GM19452 (cell line): ENCODE results near the gene LNPEP.
"Not testable (repeated sequence)": the region's sequence is repeated elsewhere in the genome, so short reads cannot be mapped to it uniquely, and the experiment has no call there.

Experiments
- ATAC-seq: cut with Tn5 transposase; IDR thresholded peaks from one replicate; pipeline ENCODE4 v1.9.1; 2021; ENCODE audit not compliant: unreplicated experiment

Gene LNPEP

GRCh38 chr5:97046270-97046982, 110.5 kb downstream of the LNPEP start:
- no peak for ATAC-seq

- ATAC-seq: no peak
Measured at GRCh38 chr5:97047076-97047475, 111.2 kb downstream of the LNPEP start.

DNA sequence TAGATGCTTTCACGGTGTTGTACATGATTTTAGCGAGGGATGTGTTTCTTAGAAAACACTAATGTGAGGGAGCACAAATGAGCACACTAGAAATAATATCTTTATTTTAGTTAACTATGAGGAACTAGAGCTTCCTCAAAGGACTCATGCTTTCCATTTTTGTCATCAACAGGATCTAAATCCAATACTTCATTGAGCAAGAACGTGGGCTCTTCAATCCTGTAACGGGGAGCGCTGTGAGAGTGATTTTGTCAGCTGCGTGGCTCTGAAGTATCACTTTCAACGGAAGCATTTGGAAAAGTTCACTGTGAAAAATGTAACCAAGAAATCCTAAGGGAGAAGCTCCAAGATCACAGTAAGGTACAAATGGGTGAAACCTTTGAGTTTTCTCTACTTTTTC, 113.3 kb downstream of the LNPEP start:
- no peak for ATAC-seq

DNA sequence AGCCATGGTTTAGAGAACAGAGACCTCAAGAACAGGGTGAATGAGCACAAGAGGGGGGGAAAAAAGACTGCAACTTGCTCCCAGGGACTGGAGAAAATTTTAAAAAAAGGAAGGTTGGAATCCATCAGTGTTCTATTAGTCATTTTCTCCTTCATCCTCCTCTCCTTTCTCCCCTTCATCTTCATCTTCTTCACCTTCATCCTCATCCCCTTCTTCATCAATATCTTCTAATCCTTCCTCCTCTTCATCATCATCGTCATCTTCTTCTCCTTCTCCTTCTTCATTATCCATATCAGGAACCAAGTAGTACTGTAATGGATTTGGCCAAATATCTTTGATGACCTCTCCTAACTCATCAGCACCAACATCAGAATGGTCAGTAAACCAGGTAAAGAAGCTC, 120.4 kb downstream of the LNPEP start:
- ATAC-seq: no peak

GRCh38 chr5:97062046-97062445, 126.2 kb downstream of the LNPEP start:
- ATAC-seq: no peak

DNA sequence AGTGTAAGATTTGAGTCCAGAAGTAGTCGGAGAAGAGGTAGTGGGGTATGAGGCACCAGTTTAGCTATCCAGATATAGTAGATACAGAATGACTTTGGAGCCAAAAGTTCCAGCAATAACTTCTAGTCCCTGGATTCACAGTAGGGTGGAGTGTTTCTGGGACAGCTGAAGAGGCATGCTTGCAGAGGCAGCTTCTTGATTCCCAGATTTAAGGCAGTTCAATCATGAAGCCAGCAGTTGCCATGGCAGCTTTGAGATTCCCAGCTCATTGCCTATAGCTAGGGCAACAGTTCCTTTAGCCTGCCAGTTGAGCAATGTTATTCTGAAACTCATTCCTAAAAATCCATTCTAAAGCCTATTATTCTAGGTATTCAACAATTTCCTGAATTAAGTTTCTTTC, 127.4 kb downstream of the LNPEP start:
- ATAC-seq: no peak

GRCh38 chr5:97065475-97065874, 129.6 kb downstream of the LNPEP start:
- no peak for ATAC-seq

DNA sequence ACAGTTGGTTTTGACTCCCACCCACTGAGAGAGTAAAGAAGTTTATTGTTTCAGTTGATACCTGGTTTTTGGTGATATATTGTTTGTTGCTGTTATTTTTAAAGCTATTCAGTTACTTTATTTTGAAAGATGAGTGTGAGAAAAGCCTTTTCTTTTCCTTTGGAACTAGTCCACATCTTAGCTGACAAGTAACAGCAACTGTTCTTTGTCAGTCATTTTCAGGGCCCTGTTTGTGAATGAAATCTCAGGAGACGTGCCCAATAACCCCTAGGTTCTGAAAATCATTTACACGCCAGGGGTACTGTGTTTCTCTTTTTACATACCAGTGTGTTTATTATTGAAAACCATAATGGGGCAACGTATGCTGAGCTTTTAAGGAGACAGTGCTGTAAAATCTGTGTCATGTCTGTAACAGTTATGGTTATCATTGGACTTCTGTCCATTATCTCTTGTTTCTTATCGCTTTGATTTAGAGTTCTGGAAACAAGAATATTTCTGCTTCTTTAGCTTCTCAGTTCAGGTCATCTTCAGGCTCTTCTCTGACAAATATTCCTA, 131.5 kb downstream of the LNPEP start:
- ATAC-seq: no peak

GRCh38 chr5:97070234-97070633, 134.4 kb downstream of the LNPEP start:
- ATAC-seq: no peak

- no peak for ATAC-seq
Measured at GRCh38 chr5:97071101-97071500, 135.2 kb downstream of the LNPEP start.

DNA sequence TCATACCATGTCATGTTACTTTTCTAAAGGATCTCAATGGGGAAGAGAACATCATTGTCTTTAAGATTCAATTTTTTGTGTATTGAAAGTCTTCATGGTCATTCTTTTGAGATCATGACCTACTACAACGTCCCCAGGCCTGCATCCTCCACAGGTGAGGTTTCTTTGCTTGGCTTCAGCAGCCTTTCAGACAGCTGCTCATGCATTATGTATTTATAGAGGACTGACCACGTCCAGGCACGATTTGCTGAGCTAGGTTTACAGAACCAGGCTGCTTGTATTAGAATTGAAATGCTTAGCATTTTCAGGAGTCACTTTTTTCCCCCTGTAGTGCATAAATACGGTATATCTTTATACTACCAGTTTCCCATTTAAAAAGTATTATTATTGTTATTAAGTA, 136.1 kb downstream of the LNPEP start:
- no peak for ATAC-seq

- ATAC-seq: no peak
Measured at GRCh38 chr5:97072696-97073095, 136.8 kb downstream of the LNPEP start.

DNA sequence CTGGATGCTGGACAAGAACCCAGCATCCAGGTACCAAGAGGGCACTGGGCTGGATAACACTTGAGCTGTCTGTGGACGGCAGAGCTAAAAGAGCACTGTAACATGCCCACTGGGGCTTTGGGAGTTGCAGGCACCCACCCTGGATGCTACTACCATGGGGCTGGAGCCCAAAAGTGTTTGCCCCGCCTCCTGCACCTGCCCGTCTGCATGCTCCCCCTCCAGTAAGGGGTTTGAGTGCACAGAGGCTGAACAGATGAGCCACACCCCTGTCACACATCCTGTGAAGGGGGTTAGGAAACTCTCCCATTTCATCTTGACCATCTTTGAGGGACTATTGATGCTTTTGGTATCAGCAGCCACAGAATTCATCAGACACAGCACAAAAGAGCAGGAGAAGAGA, 137.5 kb downstream of the LNPEP start:
- ATAC-seq: no peak

DNA sequence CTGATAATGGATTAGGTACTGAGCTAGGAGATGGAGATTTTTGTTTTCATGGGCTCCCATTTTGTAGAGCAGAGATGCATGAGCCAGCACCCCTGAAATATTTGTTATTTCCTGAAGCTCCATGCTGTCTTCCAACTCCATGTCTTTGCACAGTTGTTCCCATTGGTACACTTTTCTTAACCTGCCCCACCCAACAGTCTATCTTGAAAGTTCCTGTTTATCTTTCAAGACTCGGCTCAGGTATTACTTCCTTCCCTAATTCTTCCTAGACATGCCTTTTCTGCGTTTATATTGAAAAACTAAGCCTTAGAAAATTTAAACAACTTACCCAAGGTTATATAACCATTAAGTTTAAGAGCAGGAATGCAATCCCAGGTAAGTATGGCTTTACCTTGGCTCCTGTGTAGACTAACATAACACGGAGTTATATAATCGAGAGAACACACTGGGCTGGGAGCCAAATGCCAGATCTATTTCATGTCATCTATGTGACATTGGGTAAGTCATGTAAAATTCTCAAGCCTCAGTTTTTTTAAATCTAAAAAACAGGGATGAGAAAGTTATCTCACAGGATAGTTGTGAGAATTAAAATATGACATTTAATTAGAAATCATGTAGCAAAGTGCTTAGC, 139.1 kb downstream of the LNPEP start:
- no peak for ATAC-seq

DNA sequence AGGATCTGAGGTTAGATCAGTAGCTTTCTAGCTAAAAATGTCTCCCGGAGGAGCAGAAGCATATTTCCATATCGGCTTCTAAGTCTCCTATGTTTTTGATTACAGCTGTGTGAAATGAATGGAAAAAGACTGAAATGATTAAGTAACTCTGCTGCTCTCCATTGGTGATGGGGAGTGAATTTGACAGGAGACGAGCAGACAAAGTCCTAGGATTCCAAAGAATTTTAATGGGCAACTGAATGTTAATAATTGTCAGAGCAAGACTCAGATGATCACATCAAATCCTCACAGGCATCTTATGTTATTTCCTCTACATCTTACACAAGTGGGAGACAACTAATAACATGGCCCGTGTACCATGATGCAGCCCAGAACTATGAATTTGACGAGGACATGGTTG, 139.8 kb downstream of the LNPEP start:
- no peak for ATAC-seq

GRCh38 chr5:97076098-97076497, 140.2 kb downstream of the LNPEP start:
- ATAC-seq: no peak

DNA sequence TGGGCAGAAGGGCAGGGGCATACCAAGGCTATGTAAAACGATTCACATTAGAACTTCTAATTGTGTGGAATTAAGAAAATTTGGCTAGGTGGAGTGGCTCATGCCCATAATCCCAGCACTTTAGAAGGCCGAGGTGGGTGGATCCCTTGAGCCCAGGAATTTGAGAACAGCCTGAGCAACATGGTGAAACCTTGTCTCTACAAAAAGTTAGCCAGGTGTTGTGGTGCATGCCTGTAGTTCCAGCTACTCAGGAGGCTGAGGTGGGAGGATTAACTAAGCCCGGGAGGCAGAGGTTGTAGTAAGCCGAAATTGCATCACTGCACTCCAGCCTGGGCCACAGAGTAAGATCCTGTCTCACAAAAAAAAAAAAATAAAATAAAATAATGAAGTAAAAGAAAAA, 141.4 kb downstream of the LNPEP start:
- no peak for ATAC-seq

GRCh38 chr5:97078958-97079743, 143.3 kb downstream of the LNPEP start:
- ATAC-seq: no peak

- not testable (repeated sequence) for ATAC-seq
Measured at GRCh38 chr5:97084782-97085458, 149.0 kb downstream of the LNPEP start.

DNA sequence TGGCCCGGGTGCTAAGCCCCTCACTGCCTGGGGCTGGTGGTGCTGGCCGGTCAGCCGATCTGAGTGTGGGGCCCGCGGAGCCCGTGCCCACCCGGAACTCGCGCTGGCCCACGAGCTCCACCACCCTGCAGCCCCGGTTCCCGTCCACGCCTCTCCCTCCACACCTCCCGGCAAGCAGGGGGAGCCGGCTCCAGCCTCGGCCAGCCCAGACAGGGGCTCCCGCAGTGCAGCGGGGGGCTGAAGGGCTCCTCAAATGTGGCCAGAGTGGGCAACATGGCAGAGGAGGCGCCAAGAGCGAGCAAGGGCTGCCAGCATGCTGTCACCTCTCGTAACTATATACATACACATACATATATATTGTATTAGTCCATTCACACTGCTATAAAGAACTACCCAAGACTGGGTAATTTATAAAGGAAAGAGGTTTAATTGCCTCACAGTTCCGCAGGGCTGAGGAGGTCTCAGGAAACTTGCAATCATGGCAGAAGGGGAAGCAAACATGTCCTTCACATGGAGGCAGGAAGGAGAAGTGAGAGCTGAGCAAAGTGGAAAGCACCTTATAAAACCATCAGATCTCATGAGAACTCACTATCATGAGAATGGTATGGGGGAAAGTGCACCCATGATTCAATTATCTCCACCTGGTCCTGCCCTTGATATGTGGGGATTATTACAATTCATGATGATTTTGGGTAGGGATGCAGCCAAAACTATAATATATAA, 149.7 kb downstream of the LNPEP start:
- ATAC-seq: no peak
